Measurements from ENCODE around the gene XAGE5.
"Not testable (repeated sequence)": the region's sequence is repeated elsewhere in the genome, so short reads cannot be mapped to it uniquely, and the experiment has no call there.

The XAGE5 gene, protein sequence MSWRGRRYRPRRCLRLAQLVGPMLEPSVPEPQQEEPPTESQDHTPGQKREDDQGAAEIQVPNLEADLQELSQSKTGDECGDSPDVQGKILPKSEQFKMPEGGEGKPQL

DNA sequence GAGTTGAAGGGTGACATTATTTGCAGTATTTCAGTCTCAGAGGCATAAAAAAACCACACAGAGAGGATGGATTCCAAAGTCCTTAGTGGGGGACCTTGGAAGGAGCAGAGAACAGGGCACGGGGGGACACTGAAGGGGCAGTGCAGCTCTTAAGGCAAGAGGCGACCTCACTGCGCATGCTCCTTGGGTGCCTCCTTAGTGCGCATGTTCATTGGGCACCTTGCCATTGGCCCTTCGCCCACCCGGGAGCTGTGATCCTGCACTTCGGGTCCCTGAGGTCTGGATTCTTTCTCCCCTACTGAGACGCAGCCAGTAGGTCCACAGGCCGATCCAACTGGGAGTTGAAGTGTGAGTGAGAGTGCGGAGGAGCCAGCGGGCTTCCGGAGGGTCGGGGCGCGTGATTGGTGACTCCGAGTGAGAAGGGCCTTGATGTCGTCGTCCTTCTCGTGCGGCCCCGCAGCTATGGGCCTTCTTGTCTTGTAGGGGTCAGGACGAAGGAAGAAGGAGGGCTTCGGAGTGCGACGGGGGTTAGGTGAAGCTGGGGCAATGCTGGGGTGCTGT lies at the start of gene XAGE5:
TSS of gene XAGE5 (plus strand) at position 223 of the 561 bp plus-strand sequence. CDS start 1,280 bp downstream, outside the sequence.
- no peak for DNase-seq

DNA sequence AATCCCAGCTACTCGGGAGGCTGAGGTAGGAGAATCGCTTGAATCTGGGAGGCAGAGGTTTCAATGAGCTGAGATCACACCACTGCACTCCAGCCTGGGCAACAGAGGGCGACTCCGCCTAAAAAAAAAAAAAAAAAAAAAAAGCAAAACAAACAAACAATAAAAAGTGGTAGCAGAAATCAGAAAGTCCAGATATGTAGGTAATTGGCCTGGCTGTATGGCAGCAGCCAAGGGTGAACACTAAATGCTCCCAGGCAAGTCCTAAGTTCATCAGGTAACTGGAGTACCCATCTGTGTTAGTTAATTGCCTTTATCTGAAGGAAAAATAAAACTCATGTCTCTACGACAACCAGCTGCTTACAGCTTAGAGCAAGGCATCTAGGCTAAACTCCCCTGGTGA lies 45.1 kb upstream of the XAGE5 start:
- not testable (repeated sequence) for DNase-seq

DNA sequence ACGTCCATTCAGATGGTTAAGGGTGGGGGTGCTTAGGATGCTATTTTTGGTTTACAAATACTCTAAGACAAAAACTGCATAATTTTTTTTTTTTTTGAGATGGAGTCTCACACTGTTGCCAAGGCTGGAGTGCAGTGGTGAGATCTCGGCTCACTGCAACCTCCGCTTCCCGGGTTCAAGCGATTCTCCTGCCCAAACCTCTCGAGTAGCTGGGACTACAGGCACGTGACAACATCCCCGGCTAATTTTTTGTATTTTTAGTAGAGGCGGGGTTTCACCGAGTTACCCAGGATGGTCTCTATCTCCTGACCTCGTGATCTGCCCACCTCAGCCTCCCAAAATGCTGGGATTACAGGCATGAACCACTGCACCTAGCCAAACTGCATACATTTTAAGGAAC lies 37.6 kb upstream of the XAGE5 start:
- DNase-seq = not testable (repeated sequence)

DNA sequence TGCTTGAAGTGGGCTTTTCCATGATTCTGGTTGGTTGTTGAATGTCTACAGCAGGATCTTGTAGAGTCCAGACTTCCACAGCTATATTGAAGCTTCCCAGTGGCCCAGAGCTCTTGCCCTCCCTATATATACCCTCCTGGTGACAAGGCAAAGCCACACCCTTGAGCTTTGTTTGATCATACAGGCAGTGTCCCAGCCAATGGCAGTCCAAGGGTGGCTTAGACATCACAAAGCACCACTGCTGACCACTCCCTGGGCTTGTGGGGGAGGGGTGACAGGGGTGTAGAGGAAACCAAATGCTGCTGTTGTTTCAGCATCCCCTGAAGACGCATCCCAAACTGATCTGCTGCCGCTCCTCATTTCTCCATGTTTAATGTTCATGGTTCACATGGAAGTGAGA lies 13.8 kb upstream of the XAGE5 start, which contains the start of gene SPANXN5:
TSS of gene SPANXN5 (minus strand) at position 101 of the 400 bp plus-strand sequence. CDS start at position 22, 79 bp downstream.
- not testable (repeated sequence) for DNase-seq

DNA sequence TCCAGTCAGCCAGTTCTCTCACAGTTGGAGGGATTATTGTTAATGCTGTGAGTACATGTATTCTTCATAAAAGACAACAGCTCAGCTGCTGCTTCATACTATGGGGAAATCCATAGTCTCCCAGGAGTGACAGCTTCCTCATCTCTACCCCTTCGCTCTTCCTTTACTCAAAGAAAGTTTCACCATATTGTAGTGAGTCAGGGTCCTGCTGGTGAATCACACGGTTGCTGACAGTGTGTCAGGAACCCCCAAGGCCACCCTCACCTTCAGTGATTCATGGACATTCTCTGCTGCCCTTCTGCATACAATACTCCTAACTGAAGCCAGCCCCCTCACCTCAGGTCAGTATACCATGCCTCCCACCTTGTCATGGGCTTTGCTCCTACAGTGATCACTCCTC lies 6.2 kb upstream of the XAGE5 start:
- not testable (repeated sequence) for DNase-seq

DNA sequence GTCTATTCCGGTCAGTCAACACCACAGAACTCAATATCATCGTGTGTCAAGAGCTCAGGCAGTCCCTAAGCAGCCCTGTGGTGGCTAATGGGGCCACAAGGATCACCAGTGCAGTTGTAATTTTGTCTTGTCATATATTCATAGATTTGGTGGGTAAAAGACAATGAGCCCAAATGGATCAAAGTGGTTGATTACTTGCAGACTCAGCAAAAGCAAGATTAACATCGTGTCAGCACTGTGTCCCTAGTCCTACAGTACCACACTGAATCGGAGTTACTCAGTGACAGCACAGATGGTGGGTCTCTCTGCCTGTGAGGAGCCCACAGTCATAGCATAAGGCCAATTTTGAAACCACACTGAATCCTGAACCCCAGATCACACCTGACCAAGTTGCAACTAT lies 8.7 kb downstream of the XAGE5 start:
- DNase-seq = no peak

DNA sequence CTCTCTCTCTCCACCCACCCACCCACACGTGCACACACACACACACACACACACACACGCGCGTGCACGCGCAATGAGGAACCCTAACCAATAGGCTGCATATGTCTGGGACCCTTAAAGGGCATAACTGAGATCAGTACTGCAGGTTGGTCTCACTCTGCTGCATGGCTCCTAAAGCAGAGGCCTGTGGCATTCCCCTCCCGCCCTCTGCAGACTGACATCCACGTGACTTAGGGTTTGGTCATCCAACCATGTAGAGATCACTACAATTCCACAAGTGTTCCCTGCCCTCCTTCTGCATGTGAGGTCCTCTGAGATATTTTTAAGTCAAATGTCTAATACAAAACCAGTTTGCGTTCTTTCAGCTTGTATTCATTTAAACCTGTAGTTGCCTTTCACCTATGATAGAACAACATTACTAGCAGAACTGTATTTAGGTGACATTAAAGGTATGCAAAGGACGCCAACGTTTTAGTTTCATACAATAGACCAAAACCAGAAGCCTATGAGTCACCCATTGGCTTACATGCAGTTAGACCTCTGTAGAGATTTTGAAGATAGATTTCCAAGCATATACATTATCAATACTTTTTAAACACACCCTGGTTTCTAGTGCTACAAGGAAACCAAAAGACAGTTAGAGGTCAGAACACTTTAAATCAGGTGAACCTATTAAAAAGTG lies 10.1 kb downstream of the XAGE5 start:
- no peak for DNase-seq

DNA sequence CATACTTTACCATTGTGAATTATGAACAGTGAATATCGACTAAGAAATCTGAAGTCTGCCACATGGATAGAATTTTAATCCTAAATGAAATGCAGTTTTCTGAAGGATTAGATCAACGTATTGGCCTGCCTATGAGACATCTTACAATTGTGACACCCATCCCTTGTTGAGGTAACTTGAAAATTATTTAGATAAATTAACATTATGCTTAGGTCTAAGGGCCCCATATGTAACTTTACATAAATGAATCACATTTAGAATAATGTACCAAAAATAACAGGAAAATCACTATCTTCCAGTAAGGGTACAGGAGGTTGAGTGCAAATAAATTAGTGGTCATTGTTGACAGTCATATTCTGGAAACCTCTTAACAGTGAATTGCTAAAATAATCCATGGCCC lies 13.5 kb downstream of the XAGE5 start:
- DNase-seq = no peak

DNA sequence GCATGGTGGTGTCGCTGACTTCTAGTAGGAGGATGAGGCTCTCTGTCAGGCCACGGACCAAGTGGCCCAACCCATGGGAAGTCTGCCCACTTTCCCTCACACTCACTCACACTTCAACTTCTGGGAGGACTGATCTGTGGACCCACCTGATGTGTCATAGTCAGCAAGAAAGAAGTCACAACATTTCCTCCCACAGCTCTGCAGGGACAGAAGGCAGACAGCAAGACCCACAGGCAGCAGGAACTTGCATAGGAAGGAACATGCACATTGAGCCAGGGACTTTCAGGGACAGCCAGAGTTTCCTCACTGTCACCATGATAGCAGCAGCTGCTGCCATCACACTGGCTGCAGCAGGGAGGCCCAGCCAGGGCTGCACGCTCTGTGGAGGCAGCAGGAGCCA lies 19.5 kb downstream of the XAGE5 start:
- DNase-seq = no peak

DNA sequence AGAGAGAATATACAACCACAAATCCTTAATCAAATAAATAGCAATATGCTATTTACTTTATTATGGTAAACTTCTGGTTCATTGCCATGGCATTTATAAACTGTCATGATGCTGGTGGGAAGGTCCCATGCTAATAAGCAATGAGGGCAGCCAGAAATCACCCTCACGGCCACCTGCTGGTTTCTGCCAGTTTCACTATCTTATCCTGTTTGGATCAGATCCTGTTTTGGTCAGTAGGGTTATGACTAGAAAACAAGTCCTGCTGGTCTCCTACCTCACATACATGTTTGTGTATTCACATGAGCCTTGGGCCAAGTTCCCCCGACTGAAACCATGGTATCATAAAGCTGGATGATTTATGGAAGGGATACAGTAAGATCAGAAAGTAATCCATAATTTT lies 28.1 kb downstream of the XAGE5 start:
- no peak for DNase-seq

DNA sequence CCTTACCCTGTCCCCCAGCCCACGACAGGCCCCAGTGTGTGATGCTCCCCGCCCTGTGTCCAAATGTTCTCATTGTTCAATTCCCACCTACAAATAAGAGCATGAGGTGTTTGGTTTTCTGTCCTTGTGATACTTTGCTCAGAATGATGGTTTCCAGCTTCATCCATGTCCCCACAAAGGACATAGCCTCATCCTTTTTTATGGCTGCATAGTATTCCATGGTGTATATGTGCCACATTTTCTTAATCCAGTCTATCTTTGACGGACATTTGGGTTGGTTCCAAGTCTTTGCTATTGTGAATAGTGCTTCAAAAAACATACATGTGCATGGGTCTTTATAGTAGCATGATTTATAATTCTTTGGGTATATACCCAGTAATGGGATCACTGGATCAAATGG lies 32.5 kb downstream of the XAGE5 start:
- DNase-seq = not testable (repeated sequence)

DNA sequence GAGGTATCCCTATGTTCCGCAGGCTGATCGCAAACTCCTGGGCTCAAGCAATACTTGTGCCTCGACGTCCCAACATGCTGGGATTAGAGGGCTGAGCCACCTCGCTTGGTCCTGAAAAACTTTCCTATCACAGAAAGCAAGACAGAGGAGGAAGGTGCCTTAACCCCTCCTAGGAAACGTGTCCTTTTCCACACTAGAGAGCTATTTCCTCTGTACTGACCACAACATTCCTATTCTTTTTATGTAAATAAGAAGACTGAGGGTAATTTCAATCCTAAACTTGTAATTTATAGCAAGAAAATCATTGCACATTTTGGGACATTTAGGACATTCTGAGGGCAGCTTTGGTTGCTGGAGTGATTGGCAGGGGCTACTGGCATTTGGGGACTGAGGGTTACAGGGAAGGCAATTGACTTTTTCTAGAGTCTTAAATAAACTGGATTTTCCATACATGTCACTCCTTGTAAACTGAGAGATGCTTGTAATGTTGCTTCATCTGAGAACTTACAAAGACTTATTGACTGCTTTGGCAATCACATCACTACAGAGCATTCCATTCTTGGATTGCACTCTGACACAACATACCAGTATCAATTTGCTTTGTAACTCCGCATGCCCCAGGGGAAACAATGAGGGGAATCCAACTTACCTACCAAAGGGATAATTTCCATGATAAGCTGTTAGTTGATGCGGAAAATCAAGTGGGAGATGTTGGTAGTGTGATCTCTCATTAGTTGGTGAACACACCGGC lies 41.2 kb downstream of the XAGE5 start:
- DNase-seq = no peak

DNA sequence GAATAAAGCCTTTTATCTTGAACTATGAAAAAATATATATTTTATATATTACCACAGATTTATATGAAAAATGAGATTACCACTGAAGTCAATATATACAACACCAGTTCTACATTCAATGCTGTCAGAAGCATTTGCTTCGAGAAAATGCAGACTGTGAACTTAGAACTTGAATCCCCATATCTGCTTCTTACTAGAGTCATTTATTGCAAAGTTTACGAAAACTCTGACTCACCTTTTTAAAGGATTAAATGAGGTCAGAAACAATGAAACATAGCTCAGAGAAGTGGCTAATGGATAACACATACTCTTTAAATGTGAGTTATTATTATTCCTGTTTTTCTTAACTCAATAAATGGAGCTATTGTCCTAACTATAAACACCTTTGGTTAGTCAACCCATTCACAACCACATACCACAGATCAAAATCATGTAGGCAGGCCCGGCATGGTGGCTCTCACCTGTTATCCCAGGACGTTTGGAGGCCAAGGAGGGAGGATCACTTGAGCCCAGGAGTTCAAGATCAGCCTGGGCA lies 46.0 kb downstream of the XAGE5 start:
- DNase-seq = not testable (repeated sequence)

DNA sequence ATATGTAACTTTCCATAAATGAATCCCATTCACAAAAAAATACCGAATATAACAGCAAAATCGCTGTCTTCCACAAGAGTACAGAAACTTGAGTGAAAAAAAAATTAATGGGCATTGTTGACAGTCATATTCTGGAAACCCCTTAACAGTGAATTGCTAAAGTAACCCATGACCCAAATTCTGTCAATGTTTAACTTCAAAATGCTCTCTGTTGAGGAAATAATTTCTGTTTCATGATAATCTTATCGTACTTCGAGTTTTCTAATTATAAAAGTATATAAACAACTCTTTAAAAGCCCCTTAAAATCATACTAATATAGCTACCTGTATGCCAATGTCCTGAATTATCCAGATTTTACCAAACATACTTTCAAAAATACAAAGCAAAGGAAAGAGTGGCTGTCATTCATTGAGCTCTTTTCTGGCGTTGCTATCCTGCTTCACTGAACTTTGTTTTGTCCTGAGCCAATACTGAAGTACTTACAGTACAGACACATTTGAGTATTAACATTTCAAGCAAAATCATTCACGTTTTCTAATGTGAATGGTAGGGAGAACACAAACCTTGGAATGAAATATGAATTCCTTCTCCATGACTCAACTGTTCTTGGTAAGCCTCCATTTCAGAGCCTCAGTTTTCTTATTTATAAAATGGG lies 54.4 kb downstream of the XAGE5 start:
- DNase-seq = no peak
